ENCODE measurements around the gene CDH15.
"Not testable (repeated sequence)": the region's sequence is repeated elsewhere in the genome, so short reads cannot be mapped to it uniquely, and the experiment has no call there.

The CDH15 gene

GRCh38 chr16:89155851-89156739 lies 15.5 kb upstream of the CDH15 start:
- DNase-seq (ENCODE audit: low spot score), result no peak

GRCh38 chr16:89156740-89157645 lies 14.6 kb upstream of the CDH15 start:
- DNase-seq (ENCODE audit: low spot score), result no peak

GRCh38 chr16:89157778-89158177 lies 13.8 kb upstream of the CDH15 start:
- DNase-seq (ENCODE audit: low spot score), result no peak

- DNase-seq (ENCODE audit: low spot score), result no peak
These were observed 12.3 kb upstream of the CDH15 start for GRCh38 chr16:89159066-89159849.

- no peak for DNase-seq (ENCODE audit: low spot score)
These were observed 11.6 kb upstream of the CDH15 start for GRCh38 chr16:89159850-89160354.

GRCh38 chr16:89160977-89161701 lies 10.4 kb upstream of the CDH15 start:
- no peak for DNase-seq (ENCODE audit: low spot score)

GRCh38 chr16:89161763-89162713 lies 9.5 kb upstream of the CDH15 start:
- DNase-seq (ENCODE audit: low spot score), result no peak

GRCh38 chr16:89163297-89163696 lies 8.3 kb upstream of the CDH15 start:
- no peak for DNase-seq (ENCODE audit: low spot score)

GRCh38 chr16:89164436-89164835 lies 7.1 kb upstream of the CDH15 start:
- no peak for DNase-seq (ENCODE audit: low spot score)

- DNase-seq (ENCODE audit: low spot score), result no peak
These were observed 6.5 kb upstream of the CDH15 start for GRCh38 chr16:89164847-89165680.

GRCh38 chr16:89165681-89165979 lies 5.9 kb upstream of the CDH15 start:
- DNase-seq (ENCODE audit: low spot score), result not testable (repeated sequence)

GRCh38 chr16:89166696-89167424 lies 4.7 kb upstream of the CDH15 start:
- DNase-seq (ENCODE audit: low spot score), result no peak

GRCh38 chr16:89167425-89167941 lies 4.1 kb upstream of the CDH15 start:
- DNase-seq (ENCODE audit: low spot score), result peak; percentile 75

GRCh38 chr16:89168381-89169189 lies 3.0 kb upstream of the CDH15 start:
- DNase-seq (ENCODE audit: low spot score), result no peak

- no peak for DNase-seq (ENCODE audit: low spot score)
These were observed 1.8 kb upstream of the CDH15 start for GRCh38 chr16:89169778-89170177.

- DNase-seq (ENCODE audit: low spot score), result peak; percentile 48
These were observed 967 bp upstream of the CDH15 start for GRCh38 chr16:89170346-89171215.

- no peak for DNase-seq (ENCODE audit: low spot score)
These were observed 601 bp downstream of the CDH15 start for GRCh38 chr16:89172171-89172527.
